ENCODE results near the gene PAFAH1B2. TPM values are rescaled to one million over a fixed set of nuclear protein-coding genes. Genes with fewer than 3 reads are reported as not detected.

The PAFAH1B2 gene
- total and polyA plus RNA-seq, 2 experiments from 2014 or later = 87.5 to 148 TPM

DNA sequence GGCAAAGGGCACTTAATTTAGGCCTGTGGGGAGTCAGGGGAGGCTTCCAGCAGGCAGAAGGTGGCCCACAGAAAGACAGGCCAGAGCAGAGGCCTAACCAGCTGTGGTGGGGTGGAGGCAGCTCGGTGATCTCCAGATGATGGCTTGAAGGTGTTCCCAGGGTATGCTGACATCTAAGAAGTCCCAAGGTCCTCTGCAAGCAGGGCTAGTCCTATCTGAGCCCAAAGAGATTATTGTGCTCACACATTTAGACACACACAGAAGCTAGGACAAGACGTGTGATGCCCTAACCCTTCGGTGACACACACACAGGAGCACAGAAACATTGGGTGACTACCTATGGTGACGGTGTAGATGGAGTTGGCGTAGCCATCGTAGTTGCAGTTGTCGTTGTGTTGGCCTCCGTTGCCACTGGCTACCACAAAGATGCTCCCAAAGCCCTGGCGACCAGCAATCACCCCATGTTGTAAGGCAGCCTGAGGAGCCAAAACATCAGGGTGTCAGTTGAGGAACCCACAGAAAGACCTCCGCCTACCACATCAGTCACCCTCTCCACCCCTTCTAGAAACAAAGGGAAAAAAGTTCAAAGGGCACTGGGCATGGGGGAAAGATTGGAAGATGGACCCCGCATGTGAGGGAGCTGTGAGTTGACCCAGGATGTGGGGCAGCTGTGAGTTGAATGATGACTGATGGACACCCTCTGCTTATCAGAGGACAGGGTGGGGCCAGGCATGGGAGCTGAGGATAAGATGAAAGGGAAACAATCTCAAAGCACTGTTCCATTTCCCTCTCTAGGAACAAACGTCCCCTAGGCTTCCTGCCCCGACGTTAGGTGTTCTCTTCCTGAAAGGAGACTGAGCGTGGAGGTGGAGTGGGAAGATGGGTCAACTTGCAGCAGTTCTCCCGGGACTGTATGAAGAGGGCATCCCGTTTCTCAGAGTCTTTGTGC, 79.9 kb downstream of the PAFAH1B2 start (continued):
- TF ChIP-seq, protein P1, sequence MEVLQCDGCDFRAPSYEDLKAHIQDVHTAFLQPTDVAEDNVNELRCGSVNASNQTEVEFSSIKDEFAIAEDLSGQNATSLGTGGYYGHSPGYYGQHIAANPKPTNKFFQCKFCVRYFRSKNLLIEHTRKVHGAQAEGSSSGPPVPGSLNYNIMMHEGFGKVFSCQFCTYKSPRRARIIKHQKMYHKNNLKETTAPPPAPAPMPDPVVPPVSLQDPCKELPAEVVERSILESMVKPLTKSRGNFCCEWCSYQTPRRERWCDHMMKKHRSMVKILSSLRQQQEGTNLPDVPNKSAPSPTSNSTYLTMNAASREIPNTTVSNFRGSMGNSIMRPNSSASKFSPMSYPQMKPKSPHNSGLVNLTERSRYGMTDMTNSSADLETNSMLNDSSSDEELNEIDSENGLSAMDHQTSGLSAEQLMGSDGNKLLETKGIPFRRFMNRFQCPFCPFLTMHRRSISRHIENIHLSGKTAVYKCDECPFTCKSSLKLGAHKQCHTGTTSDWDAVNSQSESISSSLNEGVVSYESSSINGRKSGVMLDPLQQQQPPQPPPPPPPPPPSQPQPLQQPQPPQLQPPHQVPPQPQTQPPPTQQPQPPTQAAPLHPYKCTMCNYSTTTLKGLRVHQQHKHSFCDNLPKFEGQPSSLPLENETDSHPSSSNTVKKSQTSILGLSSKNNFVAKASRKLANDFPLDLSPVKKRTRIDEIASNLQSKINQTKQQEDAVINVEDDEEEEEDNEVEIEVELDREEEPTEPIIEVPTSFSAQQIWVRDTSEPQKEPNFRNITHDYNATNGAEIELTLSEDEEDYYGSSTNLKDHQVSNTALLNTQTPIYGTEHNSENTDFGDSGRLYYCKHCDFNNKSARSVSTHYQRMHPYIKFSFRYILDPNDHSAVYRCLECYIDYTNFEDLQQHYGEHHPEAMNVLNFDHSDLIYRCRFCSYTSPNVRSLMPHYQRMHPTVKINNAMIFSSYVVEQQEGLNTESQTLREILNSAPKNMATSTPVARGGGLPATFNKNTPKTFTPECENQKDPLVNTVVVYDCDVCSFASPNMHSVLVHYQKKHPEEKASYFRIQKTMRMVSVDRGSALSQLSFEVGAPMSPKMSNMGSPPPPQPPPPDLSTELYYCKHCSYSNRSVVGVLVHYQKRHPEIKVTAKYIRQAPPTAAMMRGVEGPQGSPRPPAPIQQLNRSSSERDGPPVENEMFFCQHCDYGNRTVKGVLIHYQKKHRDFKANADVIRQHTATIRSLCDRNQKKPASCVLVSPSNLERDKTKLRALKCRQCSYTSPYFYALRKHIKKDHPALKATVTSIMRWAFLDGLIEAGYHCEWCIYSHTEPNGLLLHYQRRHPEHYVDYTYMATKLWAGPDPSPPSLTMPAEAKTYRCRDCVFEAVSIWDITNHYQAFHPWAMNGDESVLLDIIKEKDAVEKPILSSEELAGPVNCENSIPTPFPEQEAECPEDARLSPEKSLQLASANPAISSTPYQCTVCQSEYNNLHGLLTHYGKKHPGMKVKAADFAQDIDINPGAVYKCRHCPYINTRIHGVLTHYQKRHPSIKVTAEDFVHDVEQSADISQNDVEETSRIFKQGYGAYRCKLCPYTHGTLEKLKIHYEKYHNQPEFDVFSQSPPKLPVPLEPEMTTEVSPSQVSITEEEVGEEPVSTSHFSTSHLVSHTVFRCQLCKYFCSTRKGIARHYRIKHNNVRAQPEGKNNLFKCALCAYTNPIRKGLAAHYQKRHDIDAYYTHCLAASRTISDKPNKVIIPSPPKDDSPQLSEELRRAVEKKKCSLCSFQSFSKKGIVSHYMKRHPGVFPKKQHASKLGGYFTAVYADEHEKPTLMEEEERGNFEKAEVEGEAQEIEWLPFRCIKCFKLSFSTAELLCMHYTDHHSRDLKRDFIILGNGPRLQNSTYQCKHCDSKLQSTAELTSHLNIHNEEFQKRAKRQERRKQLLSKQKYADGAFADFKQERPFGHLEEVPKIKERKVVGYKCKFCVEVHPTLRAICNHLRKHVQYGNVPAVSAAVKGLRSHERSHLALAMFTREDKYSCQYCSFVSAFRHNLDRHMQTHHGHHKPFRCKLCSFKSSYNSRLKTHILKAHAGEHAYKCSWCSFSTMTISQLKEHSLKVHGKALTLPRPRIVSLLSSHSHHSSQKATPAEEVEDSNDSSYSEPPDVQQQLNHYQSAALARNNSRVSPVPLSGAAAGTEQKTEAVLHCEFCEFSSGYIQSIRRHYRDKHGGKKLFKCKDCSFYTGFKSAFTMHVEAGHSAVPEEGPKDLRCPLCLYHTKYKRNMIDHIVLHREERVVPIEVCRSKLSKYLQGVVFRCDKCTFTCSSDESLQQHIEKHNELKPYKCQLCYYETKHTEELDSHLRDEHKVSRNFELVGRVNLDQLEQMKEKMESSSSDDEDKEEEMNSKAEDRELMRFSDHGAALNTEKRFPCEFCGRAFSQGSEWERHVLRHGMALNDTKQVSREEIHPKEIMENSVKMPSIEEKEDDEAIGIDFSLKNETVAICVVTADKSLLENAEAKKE (CRISPR knock-in tag; IDR thresholded peaks at IDR 0.05) = no peak
- no peak for TF ChIP-seq NANOG (IDR thresholded peaks at IDR 0.05; ENCODE audit: borderline replicate concordance)
- TF ChIP-seq ZNF114 (CRISPR knock-in tag; IDR thresholded peaks at IDR 0.05) = no peak
- TF ChIP-seq, protein P2, sequence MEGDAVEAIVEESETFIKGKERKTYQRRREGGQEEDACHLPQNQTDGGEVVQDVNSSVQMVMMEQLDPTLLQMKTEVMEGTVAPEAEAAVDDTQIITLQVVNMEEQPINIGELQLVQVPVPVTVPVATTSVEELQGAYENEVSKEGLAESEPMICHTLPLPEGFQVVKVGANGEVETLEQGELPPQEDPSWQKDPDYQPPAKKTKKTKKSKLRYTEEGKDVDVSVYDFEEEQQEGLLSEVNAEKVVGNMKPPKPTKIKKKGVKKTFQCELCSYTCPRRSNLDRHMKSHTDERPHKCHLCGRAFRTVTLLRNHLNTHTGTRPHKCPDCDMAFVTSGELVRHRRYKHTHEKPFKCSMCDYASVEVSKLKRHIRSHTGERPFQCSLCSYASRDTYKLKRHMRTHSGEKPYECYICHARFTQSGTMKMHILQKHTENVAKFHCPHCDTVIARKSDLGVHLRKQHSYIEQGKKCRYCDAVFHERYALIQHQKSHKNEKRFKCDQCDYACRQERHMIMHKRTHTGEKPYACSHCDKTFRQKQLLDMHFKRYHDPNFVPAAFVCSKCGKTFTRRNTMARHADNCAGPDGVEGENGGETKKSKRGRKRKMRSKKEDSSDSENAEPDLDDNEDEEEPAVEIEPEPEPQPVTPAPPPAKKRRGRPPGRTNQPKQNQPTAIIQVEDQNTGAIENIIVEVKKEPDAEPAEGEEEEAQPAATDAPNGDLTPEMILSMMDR (conservative IDR thresholded peaks at IDR 0.05; ENCODE audit: low read depth in 2 of 2) = no peak
- TF ChIP-seq EZH2 (IDR thresholded peaks at IDR 0.05; ENCODE audit: low read depth, unreplicated experiment) = no peak
- no peak for TF ChIP-seq STAT1 (IDR thresholded peaks at IDR 0.05; ENCODE audit: unreplicated experiment)
- TF ChIP-seq REST (IDR thresholded peaks at IDR 0.05; ENCODE audit: unreplicated experiment) = no peak
- TF ChIP-seq JUNB (IDR thresholded peaks at IDR 0.05; ENCODE audit: unreplicated experiment) = no peak

All from GM23338 (cell line).